HFFc6 (cell line): ENCODE results near the gene WNT2. TPM values are rescaled to one million over a fixed set of nuclear protein-coding genes. Genes with fewer than 3 reads are reported as not detected.

ENCODE experiments used
- DNase-seq: peaks from one replicate; pipeline ENCODE4 v3.0.0-alpha.2; 2018
- H3K27ac Mint-ChIP-seq: 2 replicates; pipeline ENCODE4 v1.8.0; 2020; ENCODE audit warnings: mild to moderate bottlenecking, mixed read lengths
- H3K27me3 Mint-ChIP-seq: 2 replicates; pipeline ENCODE4 v1.8.0; 2021; ENCODE audit warnings: mild to moderate bottlenecking, moderate library complexity, mixed read lengths; ENCODE audit not compliant: insufficient read depth
- H3K36me3 Mint-ChIP-seq: 2 replicates; pipeline ENCODE4 v1.8.0; 2021; ENCODE audit warnings: low read depth, mixed read lengths
- H3K4me1 Mint-ChIP-seq: 2 replicates; pipeline ENCODE4 v1.8.0; 2020; ENCODE audit warnings: low read depth, mixed read lengths
- H3K4me3 Mint-ChIP-seq: 2 replicates; pipeline ENCODE4 v1.8.0; 2020; ENCODE audit warnings: mild to moderate bottlenecking, moderate library complexity, mixed read lengths
- H3K9me3 Mint-ChIP-seq: 2 replicates; pipeline ENCODE4 v1.8.0; 2020; ENCODE audit warnings: mild to moderate bottlenecking, mixed read lengths
- total RNA-seq, 6 experiments: library from RNA; stranded (reverse); fragmentation: NEBNext Ultra II Directional; extraction: Animal tissue kit (Norgen Biotek cat#: 25700); gene quantifications; 2 replicates in 1 of 6; 3 replicates in 5 of 6; pipeline ENCODE4 v1.2.3, GENCODE V29; 2021
- TF ChIP-seq, protein P1 (sequence below): fragments of 200-600 bp; sonication (generic); IDR thresholded peaks from 2 replicates; pipeline ENCODE4 v1.5.0; 2021; ENCODE audit warnings: antibody characterized with exemption, mild to moderate bottlenecking

The WNT2 gene
- total RNA-seq, 6 experiments from 2014 or later = not detected

DNA sequence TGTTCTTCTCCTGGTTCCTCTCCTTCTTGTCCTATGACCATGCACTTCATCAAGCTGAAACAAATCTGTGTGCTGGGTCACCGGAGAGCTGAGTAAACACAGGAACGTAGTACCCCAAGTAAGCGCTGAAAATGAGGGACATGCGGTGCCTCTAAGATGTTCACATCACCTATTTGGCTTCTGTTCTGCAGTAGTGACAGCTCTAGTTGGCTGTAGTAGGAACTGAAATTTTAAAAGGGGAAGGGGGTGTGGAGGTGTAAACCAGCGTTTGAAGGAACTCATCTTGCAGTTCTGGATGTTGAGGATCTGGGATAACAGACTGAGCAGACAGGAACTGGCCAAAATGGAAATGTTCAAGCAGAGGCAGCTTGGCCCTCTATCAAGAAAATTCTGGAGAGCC, 85.2 kb downstream of the WNT2 start:
- H3K4me3 Mint-ChIP-seq = no peak overlapping the region
- no peak for DNase-seq
- H3K4me1 Mint-ChIP-seq = no peaks in the 10 kb centered on the region
- peaks cover 15% of the 10 kb centered on the region for H3K9me3 Mint-ChIP-seq
- H3K27ac Mint-ChIP-seq = no peak overlapping the region
- TF ChIP-seq, protein P1, sequence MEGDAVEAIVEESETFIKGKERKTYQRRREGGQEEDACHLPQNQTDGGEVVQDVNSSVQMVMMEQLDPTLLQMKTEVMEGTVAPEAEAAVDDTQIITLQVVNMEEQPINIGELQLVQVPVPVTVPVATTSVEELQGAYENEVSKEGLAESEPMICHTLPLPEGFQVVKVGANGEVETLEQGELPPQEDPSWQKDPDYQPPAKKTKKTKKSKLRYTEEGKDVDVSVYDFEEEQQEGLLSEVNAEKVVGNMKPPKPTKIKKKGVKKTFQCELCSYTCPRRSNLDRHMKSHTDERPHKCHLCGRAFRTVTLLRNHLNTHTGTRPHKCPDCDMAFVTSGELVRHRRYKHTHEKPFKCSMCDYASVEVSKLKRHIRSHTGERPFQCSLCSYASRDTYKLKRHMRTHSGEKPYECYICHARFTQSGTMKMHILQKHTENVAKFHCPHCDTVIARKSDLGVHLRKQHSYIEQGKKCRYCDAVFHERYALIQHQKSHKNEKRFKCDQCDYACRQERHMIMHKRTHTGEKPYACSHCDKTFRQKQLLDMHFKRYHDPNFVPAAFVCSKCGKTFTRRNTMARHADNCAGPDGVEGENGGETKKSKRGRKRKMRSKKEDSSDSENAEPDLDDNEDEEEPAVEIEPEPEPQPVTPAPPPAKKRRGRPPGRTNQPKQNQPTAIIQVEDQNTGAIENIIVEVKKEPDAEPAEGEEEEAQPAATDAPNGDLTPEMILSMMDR = no peak
- peaks cover 5% of the 10 kb centered on the region for H3K27me3 Mint-ChIP-seq
- H3K36me3 Mint-ChIP-seq = peaks cover 16% of the 10 kb centered on the region; the same call in 1 of the 2 replicates

DNA sequence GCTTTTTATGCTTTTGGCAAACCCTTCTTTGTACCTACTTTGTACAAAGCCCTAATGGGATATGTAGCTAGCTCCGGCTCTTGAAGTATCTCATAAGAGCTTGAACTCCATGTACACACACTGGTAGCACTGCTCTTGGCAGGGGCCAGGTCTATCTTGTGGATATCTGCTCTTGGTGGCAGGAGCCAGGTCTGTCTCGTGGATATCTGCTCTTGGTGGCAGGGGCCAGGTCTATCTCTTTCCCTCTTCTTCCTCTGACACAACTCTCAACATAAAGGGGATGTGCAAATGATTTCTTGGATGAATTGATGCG, 91.9 kb downstream of the WNT2 start:
- Mint-ChIP-seq H3K27me3 (no peaks in the 10 kb centered on the region; the same call in 1 of the 2 replicates), H3K4me3 (no peak overlapping the region), H3K4me1 (peaks cover 25% of the 10 kb centered on the region), H3K36me3 (peaks cover 23% of the 10 kb centered on the region), H3K9me3 (peaks cover 7% of the 10 kb centered on the region), H3K27ac (no peak overlapping the region)
- TF ChIP-seq, protein P1 = no peak
- no peak for DNase-seq

DNA sequence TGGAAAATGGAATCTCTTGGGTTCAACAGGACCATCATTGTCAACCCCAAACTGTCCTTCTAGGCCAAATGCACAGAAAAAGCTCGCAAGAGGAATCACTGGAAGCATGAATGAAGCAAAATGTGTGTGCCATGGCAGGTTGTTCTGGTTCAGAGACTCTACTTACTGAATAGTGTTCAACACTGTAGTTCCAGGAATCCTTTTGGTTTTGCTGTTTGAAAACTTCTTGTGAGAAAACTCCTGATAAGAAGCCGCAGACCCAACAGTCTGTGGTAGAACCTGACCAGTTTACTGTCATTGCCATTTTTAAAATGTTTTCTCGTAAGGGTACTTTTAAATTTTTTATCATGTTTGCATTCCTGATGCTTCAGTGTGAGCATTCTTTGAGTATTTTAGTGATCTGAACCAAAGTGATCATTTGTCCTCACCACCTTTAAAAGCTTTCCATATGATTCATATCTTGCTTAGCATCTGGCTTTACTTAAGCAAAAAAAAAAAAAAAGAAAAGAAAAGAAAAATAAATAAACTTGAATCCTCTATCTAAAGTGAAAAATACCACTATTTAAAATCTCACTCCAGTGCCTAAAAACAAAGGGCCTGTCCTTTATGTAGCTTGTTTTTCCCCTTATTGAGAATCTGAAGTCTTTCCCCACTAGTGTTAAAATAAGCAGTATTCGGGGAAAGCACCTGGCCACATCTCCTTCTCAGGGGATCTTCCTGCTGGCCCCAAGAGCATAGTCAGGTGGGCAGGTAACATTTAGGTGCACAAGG, 92.4 kb downstream of the WNT2 start:
- Mint-ChIP-seq H3K4me3 (0 out of 2 replicates have a peak overlapping the region, but pooled peaks have one; percentile 11), H3K27me3 (peaks cover 1% of the 10 kb centered on the region), H3K9me3 (peaks cover 1% of the 10 kb centered on the region; the same call in 1 of the 2 replicates), H3K4me1 (peaks cover 25% of the 10 kb centered on the region), H3K36me3 (peaks cover 18% of the 10 kb centered on the region), H3K27ac (peak overlapping the region; percentile 60)
- TF ChIP-seq, protein P1 = no peak
- DNase-seq = peak; percentile 80

DNA sequence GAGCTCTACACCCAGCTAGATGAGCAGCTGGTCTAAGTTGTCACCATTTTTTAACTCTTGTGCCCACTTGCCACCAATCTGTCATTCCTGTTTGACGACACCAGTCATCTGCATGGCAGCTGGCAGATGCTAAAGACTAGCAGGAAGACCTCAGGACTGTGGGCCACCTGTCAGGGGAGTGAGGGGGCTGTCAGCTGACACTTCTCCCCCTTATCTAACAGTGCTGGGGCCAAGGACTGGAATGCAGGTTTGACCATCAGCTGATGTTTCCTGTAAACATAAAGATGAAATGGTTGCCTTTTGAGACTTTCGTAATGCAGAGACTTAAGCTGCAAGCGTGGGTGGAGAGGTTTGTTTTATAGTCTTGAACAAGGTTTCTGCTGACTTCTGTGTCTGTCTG, 93.5 kb downstream of the WNT2 start:
- H3K4me3 Mint-ChIP-seq = no peak overlapping the region
- H3K36me3 Mint-ChIP-seq = peaks cover 16% of the 10 kb centered on the region
- TF ChIP-seq, protein P1 = no peak
- DNase-seq = no peak
- peaks cover 25% of the 10 kb centered on the region for H3K4me1 Mint-ChIP-seq
- H3K27ac Mint-ChIP-seq = peak overlapping the region; percentile 60; the same call in 1 of the 2 replicates
- H3K27me3 Mint-ChIP-seq = peaks cover 3% of the 10 kb centered on the region
- H3K9me3 Mint-ChIP-seq = no peaks in the 10 kb centered on the region; the same call in 1 of the 2 replicates

DNA sequence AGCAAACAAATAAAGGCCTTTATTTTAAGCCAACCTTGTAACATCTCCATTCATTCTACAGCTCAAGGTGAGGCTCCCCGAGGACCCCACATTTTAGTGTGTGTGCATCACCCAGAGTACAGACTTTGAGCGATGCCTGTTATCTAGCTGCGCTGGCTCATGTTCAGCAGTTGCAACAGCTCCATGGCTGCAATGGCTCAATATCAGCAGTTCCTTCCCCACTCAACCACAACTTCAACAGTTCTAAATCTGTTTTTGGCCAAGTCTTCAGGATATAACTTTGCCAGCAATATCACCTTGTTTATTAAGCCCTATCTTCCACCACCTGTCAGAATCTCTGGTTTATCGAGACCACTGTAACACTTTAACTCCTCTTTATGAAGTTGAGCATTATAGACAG, 95.8 kb downstream of the WNT2 start:
- TF ChIP-seq, protein P1 = no peak
- DNase-seq = no peak
- peaks cover 25% of the 10 kb centered on the region for H3K4me1 Mint-ChIP-seq
- H3K9me3 Mint-ChIP-seq = no peaks in the 10 kb centered on the region; the same call in 1 of the 2 replicates
- H3K4me3 Mint-ChIP-seq = no peak overlapping the region
- peaks cover 19% of the 10 kb centered on the region for H3K36me3 Mint-ChIP-seq
- peaks cover 3% of the 10 kb centered on the region for H3K27me3 Mint-ChIP-seq
- no peak overlapping the region for H3K27ac Mint-ChIP-seq
